Fibroblast of villous mesenchyme (primary cell): ENCODE measurements around the gene EIF3F. TPM values are rescaled to one million over a fixed set of nuclear protein-coding genes. Genes with fewer than 3 reads are reported as not detected.

Source experiments
- DNase-seq: peaks from one replicate; pipeline ENCODE4 v3.0.0-alpha.2; 2010; ENCODE audit warnings: low read depth
- H3K4me3 ChIP-seq: 2 replicates; pipeline ENCODE4 v1.5.1; 2011; ENCODE audit warnings: low read depth, mild to moderate bottlenecking, low read length
- CTCF ChIP-seq: IDR thresholded peaks from 2 replicates; pipeline ENCODE4 v1.5.1; 2012; ENCODE audit warnings: low read depth, mild to moderate bottlenecking, low read length; ENCODE audit not compliant: insufficient read depth
- total RNA-seq: library from RNA; depleted of rRNA; stranded (reverse); fragments of >200 nt; gene quantifications from 2 replicates; pipeline ENCODE4 v1.2.3, GENCODE V29; 2012

The EIF3F gene
- total RNA-seq, 1 donor: 182 TPM

GRCh38 chr11:8019314-8020243, 32.4 kb downstream of the EIF3F start:
- no peak for DNase-seq
- peak overlapping the region; percentile 66 for H3K4me3 ChIP-seq
- no peak for TF ChIP-seq CTCF

- no peak for DNase-seq
- no peak for TF ChIP-seq CTCF
- H3K4me3 ChIP-seq: peak overlapping the region; percentile 66
Observed at GRCh38 chr11:8020244-8020597, 33.1 kb downstream of the EIF3F start.

- no peak for TF ChIP-seq CTCF
- H3K4me3 ChIP-seq: no peak overlapping the region
- DNase-seq: no peak
Observed at GRCh38 chr11:8021920-8022319, 34.8 kb downstream of the EIF3F start.

DNA sequence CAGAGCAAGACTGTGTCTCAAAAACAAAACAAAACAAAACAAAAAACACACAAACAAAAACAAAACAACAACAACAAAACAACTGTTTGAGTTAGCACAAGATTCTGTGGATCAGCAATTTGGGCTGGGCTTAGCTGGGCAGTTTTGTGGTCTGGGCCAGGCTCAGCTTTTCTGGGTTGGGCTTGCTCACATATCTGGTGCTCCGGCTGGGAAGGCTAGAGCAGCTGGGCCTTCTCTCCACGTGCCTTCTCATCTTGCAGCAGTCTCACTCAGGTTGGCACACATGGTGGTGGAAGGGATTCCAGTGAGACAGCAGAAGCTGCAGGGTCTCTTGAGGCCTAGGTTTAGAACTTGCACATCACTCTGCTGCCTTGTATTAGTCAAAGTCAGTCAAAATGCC, 35.7 kb downstream of the EIF3F start:
- no peak for TF ChIP-seq CTCF
- DNase-seq: no peak
- H3K4me3 ChIP-seq: no peak overlapping the region

DNA sequence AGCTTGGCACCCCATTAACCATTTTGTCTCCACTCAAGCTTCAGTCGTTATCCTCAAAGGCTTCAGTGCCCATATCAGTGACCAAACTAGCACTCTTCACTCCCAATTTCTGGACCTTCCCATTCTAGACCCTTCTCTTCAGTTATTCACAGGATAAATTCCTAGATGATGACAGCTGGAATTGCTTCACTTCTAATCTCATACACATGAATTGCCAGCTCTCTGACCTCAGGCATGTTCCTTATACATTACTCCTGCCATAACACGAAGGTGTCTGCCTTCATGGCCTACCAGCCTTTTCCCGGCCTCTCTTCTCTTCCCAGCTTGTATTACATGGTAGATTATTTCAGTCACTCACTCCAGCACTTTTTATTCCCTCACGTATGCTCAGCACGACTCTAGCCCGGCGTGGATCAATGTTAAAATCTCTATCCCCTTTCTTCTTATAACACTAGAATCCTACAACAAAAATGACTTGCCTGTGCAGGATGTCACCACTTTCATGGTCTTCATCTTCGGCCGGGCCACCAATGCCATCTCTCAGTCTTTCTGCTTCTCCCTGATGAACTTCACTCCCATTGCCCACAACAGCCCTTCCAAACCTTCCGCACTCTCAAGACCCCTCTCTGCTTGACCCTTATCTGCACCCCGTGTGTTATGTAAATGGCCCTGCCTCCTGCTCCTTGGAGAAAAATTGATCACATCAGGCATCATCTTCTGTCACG, 36.9 kb downstream of the EIF3F start:
- DNase-seq: peak; percentile 14
- no peak for TF ChIP-seq CTCF
- no peak overlapping the region for H3K4me3 ChIP-seq

DNA sequence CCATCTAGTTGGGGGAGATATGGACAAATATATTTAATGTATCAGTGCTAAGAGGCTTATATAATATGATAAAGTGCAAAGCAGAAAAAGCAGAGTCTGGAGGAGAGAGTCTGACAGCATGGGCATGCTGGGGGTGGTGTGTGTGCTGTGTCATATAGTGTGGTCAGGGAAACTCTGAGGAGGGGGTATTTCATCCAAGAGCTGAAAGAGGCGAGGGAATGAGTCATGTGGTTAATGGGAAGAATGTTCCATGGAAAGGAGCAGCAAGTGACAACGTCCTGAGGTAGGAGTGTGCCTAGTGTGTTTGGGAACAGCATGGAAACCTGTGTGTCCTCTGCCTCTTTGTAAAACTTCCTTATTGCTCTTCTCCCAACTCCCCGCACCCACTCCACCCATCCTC, 38.0 kb downstream of the EIF3F start:
- no peak for TF ChIP-seq CTCF
- H3K4me3 ChIP-seq: no peak overlapping the region
- DNase-seq: no peak
